HG03442 (cell line): Measurements from ENCODE around the gene FAM53B.

Experiments
- ATAC-seq: cut with Tn5 transposase; IDR thresholded peaks from one replicate; pipeline ENCODE4 v1.9.1; 2021; ENCODE audit warnings: mild to moderate bottlenecking, moderate library complexity; ENCODE audit not compliant: unreplicated experiment

The FAM53B gene

GRCh38 chr10:124648738-124649137 lies 95.4 kb downstream of the FAM53B start:
- no peak for ATAC-seq

GRCh38 chr10:124648131-124648475 lies 96.1 kb downstream of the FAM53B start:
- no peak for ATAC-seq

GRCh38 chr10:124647421-124648130 lies 96.6 kb downstream of the FAM53B start:
- ATAC-seq = peak; percentile 65

GRCh38 chr10:124646483-124647352 lies 97.5 kb downstream of the FAM53B start:
- no peak for ATAC-seq

- no peak for ATAC-seq
These were observed 98.6 kb downstream of the FAM53B start for GRCh38 chr10:124645467-124646095.

- ATAC-seq = no peak
These were observed 99.3 kb downstream of the FAM53B start for GRCh38 chr10:124644771-124645415.

GRCh38 chr10:124644236-124644635 lies 99.9 kb downstream of the FAM53B start:
- no peak for ATAC-seq

GRCh38 chr10:124643330-124644009 lies 100.7 kb downstream of the FAM53B start:
- no peak for ATAC-seq

- ATAC-seq = no peak
These were observed 102.0 kb downstream of the FAM53B start for GRCh38 chr10:124642088-124642710.

- peak; percentile 57 for ATAC-seq
These were observed 102.7 kb downstream of the FAM53B start for GRCh38 chr10:124641282-124642087.

- peak; percentile 48 for ATAC-seq
These were observed 103.5 kb downstream of the FAM53B start for GRCh38 chr10:124640538-124641231.

- ATAC-seq = no peak
These were observed 104.1 kb downstream of the FAM53B start for GRCh38 chr10:124640056-124640455.

GRCh38 chr10:124639646-124640045 lies 104.5 kb downstream of the FAM53B start:
- ATAC-seq = no peak

- ATAC-seq = no peak
These were observed 105.0 kb downstream of the FAM53B start for GRCh38 chr10:124639206-124639605.

- no peak for ATAC-seq
These were observed 106.4 kb downstream of the FAM53B start for GRCh38 chr10:124637746-124638145.

GRCh38 chr10:124637091-124637700 lies 107.0 kb downstream of the FAM53B start:
- no peak for ATAC-seq

GRCh38 chr10:124636271-124636995 lies 107.7 kb downstream of the FAM53B start:
- no peak for ATAC-seq

- no peak for ATAC-seq
These were observed 111.6 kb downstream of the FAM53B start for GRCh38 chr10:124632566-124632965.
